WERI-Rb-1 (cell line): ENCODE results near the gene UBQLNL.
A peak's percentile ranks its signal among the peaks of the same experiment; 100 is the strongest.

Experiments
- DNase-seq: peaks from one replicate; pipeline ENCODE4 v3.0.0-alpha.2; 2020
- H3K27ac ChIP-seq: fragments of 250-450 bp; sonication (Bioruptor Pico); 2 replicates; pipeline ENCODE4 v1.5.1; 2020; ENCODE audit warnings: mild to moderate bottlenecking, moderate library complexity
- H3K27me3 ChIP-seq: fragments of 250-450 bp; sonication (Bioruptor Pico); 2 replicates; pipeline ENCODE4 v1.5.1; 2021; ENCODE audit warnings: mild to moderate bottlenecking, low read depth, moderate library complexity; ENCODE audit not compliant: insufficient read depth, severe bottlenecking
- H3K36me3 ChIP-seq: fragments of 250-450 bp; sonication (Bioruptor Pico); 2 replicates; pipeline ENCODE4 v1.5.1; 2020; ENCODE audit warnings: mild to moderate bottlenecking, moderate library complexity
- H3K4me3 ChIP-seq: 2 replicates; pipeline ENCODE4 v1.5.1; 2011; ENCODE audit warnings: low read depth, mild to moderate bottlenecking, control low read depth, low read length
- H3K9me3 ChIP-seq: fragments of 250-450 bp; sonication (Bioruptor Pico); 2 replicates; pipeline ENCODE4 v1.5.1; 2021; ENCODE audit warnings: mild to moderate bottlenecking, moderate library complexity; ENCODE audit not compliant: severe bottlenecking
- TF ChIP-seq, protein P1 (sequence below): IDR thresholded peaks from 2 replicates; pipeline ENCODE4 v1.5.1; 2011; ENCODE audit warnings: low read depth, mild to moderate bottlenecking, control low read depth, inconsistent platforms, low read length

UBQLNL gene

DNA sequence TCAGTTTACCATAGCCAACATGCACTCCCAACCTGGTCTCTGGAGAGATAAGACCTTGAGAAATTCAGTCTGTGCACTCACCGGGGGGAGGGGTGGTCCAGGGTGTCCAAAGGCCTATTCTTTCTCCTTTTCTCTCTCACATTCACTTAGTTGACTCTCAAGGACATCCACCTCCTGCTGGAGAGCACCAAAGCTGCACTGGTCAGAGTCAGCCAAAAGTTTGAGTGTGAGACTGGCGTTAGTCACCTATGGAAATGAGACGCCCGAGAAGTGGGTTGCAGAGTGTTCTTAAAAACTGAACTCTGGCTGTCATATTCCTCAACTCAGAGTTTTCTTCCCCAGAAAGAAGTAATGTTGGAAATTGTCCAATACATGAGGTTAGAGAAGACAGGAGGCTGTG, 5.0 kb upstream of the UBQLNL start:
- no peaks in the 10 kb centered on the region for H3K27me3 ChIP-seq
- peaks cover 3% of the 10 kb centered on the region for H3K9me3 ChIP-seq
- H3K4me3 ChIP-seq, result no peak overlapping the region
- no peaks in the 10 kb centered on the region for H3K36me3 ChIP-seq
- TF ChIP-seq, protein P1, sequence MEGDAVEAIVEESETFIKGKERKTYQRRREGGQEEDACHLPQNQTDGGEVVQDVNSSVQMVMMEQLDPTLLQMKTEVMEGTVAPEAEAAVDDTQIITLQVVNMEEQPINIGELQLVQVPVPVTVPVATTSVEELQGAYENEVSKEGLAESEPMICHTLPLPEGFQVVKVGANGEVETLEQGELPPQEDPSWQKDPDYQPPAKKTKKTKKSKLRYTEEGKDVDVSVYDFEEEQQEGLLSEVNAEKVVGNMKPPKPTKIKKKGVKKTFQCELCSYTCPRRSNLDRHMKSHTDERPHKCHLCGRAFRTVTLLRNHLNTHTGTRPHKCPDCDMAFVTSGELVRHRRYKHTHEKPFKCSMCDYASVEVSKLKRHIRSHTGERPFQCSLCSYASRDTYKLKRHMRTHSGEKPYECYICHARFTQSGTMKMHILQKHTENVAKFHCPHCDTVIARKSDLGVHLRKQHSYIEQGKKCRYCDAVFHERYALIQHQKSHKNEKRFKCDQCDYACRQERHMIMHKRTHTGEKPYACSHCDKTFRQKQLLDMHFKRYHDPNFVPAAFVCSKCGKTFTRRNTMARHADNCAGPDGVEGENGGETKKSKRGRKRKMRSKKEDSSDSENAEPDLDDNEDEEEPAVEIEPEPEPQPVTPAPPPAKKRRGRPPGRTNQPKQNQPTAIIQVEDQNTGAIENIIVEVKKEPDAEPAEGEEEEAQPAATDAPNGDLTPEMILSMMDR, result no peak
- no peak overlapping the region for H3K27ac ChIP-seq
- no peak for DNase-seq

DNA sequence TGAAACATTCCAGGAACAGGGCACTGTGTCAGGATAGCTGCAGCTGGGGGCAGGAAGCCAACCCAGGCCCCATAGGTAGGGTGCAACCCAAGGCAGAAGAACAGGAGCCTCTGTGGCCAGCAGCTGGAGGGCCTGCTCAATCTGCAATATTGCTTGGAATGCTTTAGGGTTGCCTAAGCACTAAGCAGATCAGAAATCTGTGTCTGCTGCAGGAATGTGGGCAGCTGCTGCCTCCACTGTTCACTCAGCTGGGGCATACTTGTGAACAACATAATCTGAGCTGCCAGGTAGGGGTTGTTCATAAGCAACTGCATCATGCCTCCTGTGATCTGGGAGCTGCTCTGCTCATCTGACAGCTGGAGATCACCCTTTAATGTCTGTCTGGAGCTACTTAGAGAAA, 1.7 kb downstream of the UBQLNL start:
- no peaks in the 10 kb centered on the region for H3K9me3 ChIP-seq
- H3K27ac ChIP-seq, result no peak overlapping the region
- TF ChIP-seq, protein P1, result no peak
- no peak for DNase-seq
- H3K36me3 ChIP-seq, result no peaks in the 10 kb centered on the region
- H3K27me3 ChIP-seq, result no peaks in the 10 kb centered on the region
- no peak overlapping the region for H3K4me3 ChIP-seq

DNA sequence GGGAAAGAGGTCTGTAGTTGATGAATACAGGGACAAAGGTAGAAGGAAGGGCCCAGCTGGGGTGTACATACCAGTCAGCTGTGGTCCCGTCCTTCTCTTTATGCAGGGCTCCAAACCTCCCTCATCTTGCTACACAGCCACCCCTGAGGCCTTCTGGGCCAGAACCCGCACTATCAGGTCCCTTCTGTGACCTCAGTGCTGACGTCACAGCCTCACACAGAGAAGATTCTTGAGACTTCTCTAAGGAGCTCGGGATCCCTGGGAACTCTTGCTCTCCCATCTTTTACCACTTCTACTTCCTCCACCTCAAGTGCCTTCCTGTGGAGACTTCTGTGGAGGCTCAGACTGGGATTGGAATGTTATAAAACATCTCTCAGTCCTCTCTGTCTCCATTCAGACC, 6.7 kb downstream of the UBQLNL start, which contains the start of gene UBQLN3:
Gene UBQLN3, minus strand, starts transcription at position 155 of the 400 bp plus-strand sequence. CDS start 399 bp downstream, outside the sequence.
- peak within 1 kb of the TSS; percentile 93 for H3K27ac ChIP-seq
- H3K27me3 ChIP-seq, result no peaks in the 10 kb centered on the region
- TF ChIP-seq, protein P1, result no peak
- no peak within 1 kb of the TSS for H3K4me3 ChIP-seq
- no peak for DNase-seq
- H3K36me3 ChIP-seq, result no peaks in the 10 kb centered on the region
- H3K9me3 ChIP-seq, result no peaks in the 10 kb centered on the region

DNA sequence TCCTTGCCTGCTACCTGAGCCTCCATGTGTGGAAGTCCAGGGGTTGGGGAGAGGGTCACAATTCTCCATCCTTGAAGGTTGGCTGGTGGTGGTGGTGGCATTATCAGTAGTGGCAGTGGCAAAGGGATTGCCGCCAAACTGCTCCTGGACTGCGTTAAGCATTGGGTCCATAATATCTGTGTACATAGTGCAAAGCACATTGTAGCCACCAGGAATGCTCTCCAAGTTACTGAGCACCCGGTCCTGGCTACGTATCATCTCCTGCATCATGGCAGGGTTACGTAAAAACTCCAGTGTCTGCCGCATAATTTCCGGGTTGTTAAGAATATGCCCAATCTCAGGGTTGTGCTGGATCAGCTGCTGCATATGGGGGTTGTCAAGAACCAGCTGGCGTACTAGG, 7.9 kb downstream of the UBQLNL start:
- no peaks in the 10 kb centered on the region for H3K27me3 ChIP-seq
- H3K27ac ChIP-seq, result peak overlapping the region; percentile 93
- peak overlapping the region; percentile 43 for H3K4me3 ChIP-seq
- no peaks in the 10 kb centered on the region for H3K36me3 ChIP-seq
- H3K9me3 ChIP-seq, result no peaks in the 10 kb centered on the region
- TF ChIP-seq, protein P1, result no peak
- DNase-seq, result no peak

DNA sequence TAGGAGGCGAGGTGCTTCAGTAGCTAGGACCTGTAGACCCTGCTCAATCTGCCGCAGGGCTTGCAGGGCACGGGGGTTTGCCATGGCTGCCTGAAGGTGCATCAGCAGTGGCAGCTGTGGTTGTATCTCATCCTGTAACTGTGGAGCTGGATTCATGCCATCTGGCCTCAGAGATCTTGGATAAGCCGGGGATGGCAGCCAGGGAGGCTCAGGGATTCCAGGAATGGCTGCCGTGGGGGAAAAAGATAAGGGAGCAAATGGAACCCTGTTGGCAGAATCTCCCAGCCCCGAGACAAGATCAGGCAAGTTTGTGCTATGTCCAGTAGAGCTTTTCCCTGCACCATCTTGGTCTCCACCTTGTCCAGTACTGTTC, 8.6 kb downstream of the UBQLNL start:
- H3K9me3 ChIP-seq, result no peaks in the 10 kb centered on the region
- peak overlapping the region; percentile 43 for H3K4me3 ChIP-seq
- DNase-seq, result peak; percentile 77
- TF ChIP-seq, protein P1, result no peak
- H3K36me3 ChIP-seq, result no peaks in the 10 kb centered on the region
- H3K27ac ChIP-seq, result peak overlapping the region; percentile 93
- no peaks in the 10 kb centered on the region for H3K27me3 ChIP-seq
